ENCODE measurements around the gene DLG1. TPM values are rescaled to one million over a fixed set of nuclear protein-coding genes. Genes with fewer than 3 reads are reported as not detected.

The DLG1 gene
- total RNA-seq, 2 donors from 2014 or later = 115 to 124 TPM

GRCh38 chr3:197021729-197022404, 276.5 kb downstream of the DLG1 start:
- no peak overlapping the region for H3K27ac ChIP-seq
- H3K27me3 ChIP-seq = no peaks in the 10 kb centered on the region
- intact Hi-C loops (cut with DNase I) = no loop called here
- H3K36me3 ChIP-seq = no peaks in the 10 kb centered on the region
- H3K9me3 ChIP-seq = no peaks in the 10 kb centered on the region
- no peak overlapping the region for H3K9ac ChIP-seq (ENCODE audit: low read depth in 2 of 2, low read length in 2 of 2)
- TF ChIP-seq, protein P1, sequence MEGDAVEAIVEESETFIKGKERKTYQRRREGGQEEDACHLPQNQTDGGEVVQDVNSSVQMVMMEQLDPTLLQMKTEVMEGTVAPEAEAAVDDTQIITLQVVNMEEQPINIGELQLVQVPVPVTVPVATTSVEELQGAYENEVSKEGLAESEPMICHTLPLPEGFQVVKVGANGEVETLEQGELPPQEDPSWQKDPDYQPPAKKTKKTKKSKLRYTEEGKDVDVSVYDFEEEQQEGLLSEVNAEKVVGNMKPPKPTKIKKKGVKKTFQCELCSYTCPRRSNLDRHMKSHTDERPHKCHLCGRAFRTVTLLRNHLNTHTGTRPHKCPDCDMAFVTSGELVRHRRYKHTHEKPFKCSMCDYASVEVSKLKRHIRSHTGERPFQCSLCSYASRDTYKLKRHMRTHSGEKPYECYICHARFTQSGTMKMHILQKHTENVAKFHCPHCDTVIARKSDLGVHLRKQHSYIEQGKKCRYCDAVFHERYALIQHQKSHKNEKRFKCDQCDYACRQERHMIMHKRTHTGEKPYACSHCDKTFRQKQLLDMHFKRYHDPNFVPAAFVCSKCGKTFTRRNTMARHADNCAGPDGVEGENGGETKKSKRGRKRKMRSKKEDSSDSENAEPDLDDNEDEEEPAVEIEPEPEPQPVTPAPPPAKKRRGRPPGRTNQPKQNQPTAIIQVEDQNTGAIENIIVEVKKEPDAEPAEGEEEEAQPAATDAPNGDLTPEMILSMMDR (IDR thresholded peaks at IDR 0.05) = no peak
- H3K4me3 ChIP-seq = no peak overlapping the region
- DNase-seq = no peak
- H3K4me1 ChIP-seq = no peaks in the 10 kb centered on the region

GRCh38 chr3:197021231-197021630, 277.2 kb downstream of the DLG1 start:
- H3K27me3 ChIP-seq = no peaks in the 10 kb centered on the region
- no peak overlapping the region for H3K4me3 ChIP-seq
- no peaks in the 10 kb centered on the region for H3K9me3 ChIP-seq
- no peak for DNase-seq
- no peak overlapping the region for H3K27ac ChIP-seq
- H3K4me1 ChIP-seq = no peaks in the 10 kb centered on the region
- H3K9ac ChIP-seq (ENCODE audit: low read depth in 2 of 2, low read length in 2 of 2) = no peak overlapping the region
- TF ChIP-seq, protein P1 (IDR thresholded peaks at IDR 0.05) = no peak
- H3K36me3 ChIP-seq = no peaks in the 10 kb centered on the region
- intact Hi-C loops (cut with DNase I) = no loop called here

- H3K4me3 ChIP-seq = no peak overlapping the region
- H3K27ac ChIP-seq = no peak overlapping the region
- TF ChIP-seq, protein P1 (IDR thresholded peaks at IDR 0.05) = no peak
- intact Hi-C loops (cut with DNase I) = no loop called here
- no peaks in the 10 kb centered on the region for H3K36me3 ChIP-seq
- H3K9ac ChIP-seq (ENCODE audit: low read depth in 2 of 2, low read length in 2 of 2) = no peak overlapping the region
- no peaks in the 10 kb centered on the region for H3K9me3 ChIP-seq
- H3K4me1 ChIP-seq = no peaks in the 10 kb centered on the region
- DNase-seq = no peak
- H3K27me3 ChIP-seq = no peaks in the 10 kb centered on the region
These were observed 278.9 kb downstream of the DLG1 start for GRCh38 chr3:197019535-197019934.

GRCh38 chr3:197019021-197019420, 279.4 kb downstream of the DLG1 start:
- no peak overlapping the region for H3K27ac ChIP-seq
- intact Hi-C loops (cut with DNase I) = no loop called here
- no peak overlapping the region for H3K9ac ChIP-seq (ENCODE audit: low read depth in 2 of 2, low read length in 2 of 2)
- H3K9me3 ChIP-seq = no peaks in the 10 kb centered on the region
- no peaks in the 10 kb centered on the region for H3K27me3 ChIP-seq
- H3K4me3 ChIP-seq = no peak overlapping the region
- TF ChIP-seq, protein P1 (IDR thresholded peaks at IDR 0.05) = no peak
- DNase-seq = no peak
- H3K36me3 ChIP-seq = no peaks in the 10 kb centered on the region
- H3K4me1 ChIP-seq = no peaks in the 10 kb centered on the region

DNA sequence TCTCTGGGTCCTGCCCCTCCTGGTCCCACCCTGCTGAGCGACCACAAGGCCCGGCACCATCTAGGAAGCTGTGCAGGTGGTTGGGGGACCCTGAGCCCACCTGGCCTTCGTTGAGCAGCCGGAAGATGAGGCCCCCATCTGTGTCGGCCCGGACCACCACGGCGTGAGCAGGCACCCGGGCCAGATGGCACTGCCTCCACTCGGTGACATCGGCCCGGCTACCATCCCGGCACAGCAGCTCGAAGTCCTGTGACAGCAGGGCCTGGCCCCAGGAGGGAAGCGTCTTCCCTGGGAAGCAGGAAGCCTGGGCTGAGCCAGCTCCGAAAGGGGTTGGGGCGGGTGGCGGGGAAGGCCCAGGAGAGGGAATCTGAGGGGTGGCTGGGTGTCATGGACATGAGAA, 281.4 kb downstream of the DLG1 start:
- intact Hi-C loops (cut with DNase I) = no loop called here
- DNase-seq = no peak

More for the DNA sequence above, 281.4 kb downstream of the DLG1 start:
- TF ChIP-seq, protein P1 (IDR thresholded peaks at IDR 0.05) = no peak
- H3K9me3 ChIP-seq = no peaks in the 10 kb centered on the region
- H3K27me3 ChIP-seq = no peaks in the 10 kb centered on the region
- H3K36me3 ChIP-seq = no peaks in the 10 kb centered on the region
- no peaks in the 10 kb centered on the region for H3K4me1 ChIP-seq
- H3K9ac ChIP-seq (ENCODE audit: low read depth in 2 of 2, low read length in 2 of 2) = no peak overlapping the region
- no peak overlapping the region for H3K27ac ChIP-seq
- no peak overlapping the region for H3K4me3 ChIP-seq
